DOHH2 (cell line): ENCODE results near the gene DNA2.
A peak's percentile ranks its signal among the peaks of the same experiment; 100 is the strongest.

Experiments used
- H3F3A ChIP-seq: fragments of 200-600 bp; sonication (generic), shearing (Covaris generic); 2 replicates; pipeline ENCODE4 v1.6.0; 2016; ENCODE audit warnings: antibody characterized with exemption, mild to moderate bottlenecking; ENCODE audit not compliant: control insufficient read depth, insufficient read depth
- H3K27ac ChIP-seq: fragments of 200-600 bp; sonication (generic); 2 replicates; pipeline ENCODE4 v1.5.1; 2014; ENCODE audit warnings: low read depth, mild to moderate bottlenecking, low read length, moderate library complexity
- H3K27me3 ChIP-seq: fragments of 200-600 bp; sonication (generic); 2 replicates; pipeline ENCODE4 v1.6.1; 2014; ENCODE audit warnings: mild to moderate bottlenecking, low read length, mixed read lengths; ENCODE audit not compliant: control insufficient read depth
- H3K36me3 ChIP-seq: fragments of 200-600 bp; sonication (generic); 2 replicates; pipeline ENCODE4 v1.6.1; 2014; ENCODE audit warnings: mild to moderate bottlenecking, low read length, moderate library complexity, mixed read lengths; ENCODE audit not compliant: control insufficient read depth
- H3K4me1 ChIP-seq: fragments of 200-600 bp; sonication (generic); 2 replicates; pipeline ENCODE4 v1.6.1; 2014; ENCODE audit warnings: mild to moderate bottlenecking, low read length, mixed read lengths; ENCODE audit not compliant: control insufficient read depth
- H3K4me2 ChIP-seq: fragments of 200-600 bp; sonication (generic); 2 replicates; pipeline ENCODE4 v1.6.0; 2014; ENCODE audit warnings: mild to moderate bottlenecking, low read length, moderate library complexity
- H3K4me3 ChIP-seq: fragments of 200-600 bp; sonication (generic); 2 replicates; pipeline ENCODE4 v1.5.1; 2014; ENCODE audit warnings: mild to moderate bottlenecking, low read length, mixed read lengths
- H3K79me2 ChIP-seq: fragments of 200-600 bp; sonication (generic); 2 replicates; pipeline ENCODE4 v1.6.1; 2014; ENCODE audit warnings: mild to moderate bottlenecking, low read length, mixed read lengths; ENCODE audit not compliant: control insufficient read depth
- H3K9me2 ChIP-seq: fragments of 200-600 bp; sonication (generic); replicated peaks from 2 replicates; pipeline ENCODE4 v1.6.1; 2014; ENCODE audit warnings: mild to moderate bottlenecking, low read length, mixed read lengths; ENCODE audit not compliant: control insufficient read depth
- H3K9me3 ChIP-seq: fragments of 200-600 bp; sonication (generic); 2 replicates; pipeline ENCODE4 v1.6.1; 2014; ENCODE audit warnings: antibody characterized with exemption, low read length, mixed read lengths; ENCODE audit not compliant: control insufficient read depth, insufficient read depth
- H4K20me1 ChIP-seq: fragments of 200-600 bp; sonication (generic); 2 replicates; pipeline ENCODE4 v1.6.0; 2014; ENCODE audit warnings: low read depth, mild to moderate bottlenecking, antibody characterized with exemption, low read length, moderate library complexity; ENCODE audit not compliant: control insufficient read depth, insufficient read depth
- EZH2phosphoT487 ChIP-seq: fragments of 200-600 bp; sonication (generic); IDR thresholded peaks from 2 replicates; pipeline ENCODE4 v1.6.1; 2017; ENCODE audit warnings: borderline replicate concordance, mild to moderate bottlenecking, antibody characterized with exemption, low read length, moderate library complexity, mixed read lengths
- TF ChIP-seq, protein P1 (sequence below): fragments of 200-600 bp; sonication (generic); IDR thresholded peaks from one replicate; pipeline ENCODE4 v1.5.1; 2014; ENCODE audit warnings: antibody characterized with exemption, mild to moderate bottlenecking, low read depth, low read length; ENCODE audit not compliant: poor library complexity, severe bottlenecking

Gene DNA2

GRCh38 chr10:68419376-68419775 lies 52.4 kb downstream of the DNA2 start:
- Histone ChIP-seq H3K4me2 (no peak overlapping the region), H3K27ac (no peak overlapping the region), H3K9me2 (no peaks in the 10 kb centered on the region), H3K27me3 (no peaks in the 10 kb centered on the region), H3K9me3 (no peaks in the 10 kb centered on the region), H3K4me3 (no peak overlapping the region), H3K4me1 (no peaks in the 10 kb centered on the region), H3K36me3 (peaks cover 89% of the 10 kb centered on the region), H3F3A (peaks cover 4% of the 10 kb centered on the region), H4K20me1 (no peaks in the 10 kb centered on the region), H3K79me2 (peaks cover under 1% of the 10 kb centered on the region)
- TF ChIP-seq, protein P1, sequence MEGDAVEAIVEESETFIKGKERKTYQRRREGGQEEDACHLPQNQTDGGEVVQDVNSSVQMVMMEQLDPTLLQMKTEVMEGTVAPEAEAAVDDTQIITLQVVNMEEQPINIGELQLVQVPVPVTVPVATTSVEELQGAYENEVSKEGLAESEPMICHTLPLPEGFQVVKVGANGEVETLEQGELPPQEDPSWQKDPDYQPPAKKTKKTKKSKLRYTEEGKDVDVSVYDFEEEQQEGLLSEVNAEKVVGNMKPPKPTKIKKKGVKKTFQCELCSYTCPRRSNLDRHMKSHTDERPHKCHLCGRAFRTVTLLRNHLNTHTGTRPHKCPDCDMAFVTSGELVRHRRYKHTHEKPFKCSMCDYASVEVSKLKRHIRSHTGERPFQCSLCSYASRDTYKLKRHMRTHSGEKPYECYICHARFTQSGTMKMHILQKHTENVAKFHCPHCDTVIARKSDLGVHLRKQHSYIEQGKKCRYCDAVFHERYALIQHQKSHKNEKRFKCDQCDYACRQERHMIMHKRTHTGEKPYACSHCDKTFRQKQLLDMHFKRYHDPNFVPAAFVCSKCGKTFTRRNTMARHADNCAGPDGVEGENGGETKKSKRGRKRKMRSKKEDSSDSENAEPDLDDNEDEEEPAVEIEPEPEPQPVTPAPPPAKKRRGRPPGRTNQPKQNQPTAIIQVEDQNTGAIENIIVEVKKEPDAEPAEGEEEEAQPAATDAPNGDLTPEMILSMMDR = no peak
- no peak for TF ChIP-seq EZH2phosphoT487

DNA sequence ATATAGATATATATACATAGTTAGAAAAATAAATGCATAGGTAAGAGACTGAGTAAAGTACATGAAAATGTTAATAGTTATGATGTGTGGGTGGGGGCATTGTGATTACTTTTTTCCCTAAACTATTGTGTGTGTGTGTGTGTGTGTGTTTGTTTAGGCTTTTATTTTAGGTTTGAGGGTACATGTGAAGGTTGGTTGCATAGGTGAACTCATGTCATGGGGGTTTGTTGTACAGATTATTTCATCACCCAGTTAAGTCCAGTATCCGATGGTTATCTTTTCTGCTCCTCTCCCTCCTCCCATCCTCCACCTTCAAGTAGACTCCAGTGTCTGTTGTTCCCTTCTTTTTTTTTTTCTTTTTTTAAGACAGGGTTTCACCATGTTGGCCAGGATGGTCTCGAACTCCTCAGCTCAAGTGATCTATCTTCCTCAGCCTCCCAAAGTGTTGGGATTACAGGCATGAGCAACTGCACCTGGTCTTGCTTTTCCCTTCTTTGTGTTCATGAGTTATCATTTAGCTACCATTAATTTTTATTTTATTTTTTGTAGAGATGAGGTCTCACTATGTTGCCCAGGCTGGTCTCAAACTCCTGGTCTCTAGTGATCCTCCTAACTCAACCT lies 62.8 kb downstream of the DNA2 start:
- Histone ChIP-seq H3F3A (peaks cover 27% of the 10 kb centered on the region), H3K27ac (no peak overlapping the region)
- no peak for TF ChIP-seq EZH2phosphoT487
- TF ChIP-seq, protein P1 = no peak

GRCh38 chr10:68406815-68407548 lies 64.8 kb downstream of the DNA2 start, which contains the start of gene RUFY2:
Gene RUFY2, minus strand, starts transcription at chr10:68407277. Its CDS starts 88 bp downstream, at chr10:68407189.
- peaks cover 35% of the 10 kb centered on the region for H3K79me2 ChIP-seq
- H3K9me3 ChIP-seq = no peaks in the 10 kb centered on the region
- no peaks in the 10 kb centered on the region for H4K20me1 ChIP-seq
- H3K4me3 ChIP-seq = peak within 1 kb of the TSS; percentile 93
- no peaks in the 10 kb centered on the region for H3K27me3 ChIP-seq
- H3F3A ChIP-seq = peaks cover 22% of the 10 kb centered on the region
- no peak for TF ChIP-seq EZH2phosphoT487
- TF ChIP-seq, protein P1 = peak; percentile 26
- H3K4me2 ChIP-seq = peak within 1 kb of the TSS; percentile 79
- H3K27ac ChIP-seq = peak within 1 kb of the TSS; percentile 32; the same call in 1 of the 2 replicates
- no peaks in the 10 kb centered on the region for H3K9me2 ChIP-seq
- H3K4me1 ChIP-seq = peaks cover 17% of the 10 kb centered on the region
- peaks cover 3% of the 10 kb centered on the region; the same call in 1 of the 2 replicates for H3K36me3 ChIP-seq

More for the DNA sequence above, 62.8 kb downstream of the DNA2 start:
- H3K9me3 ChIP-seq = no peaks in the 10 kb centered on the region
- H3K9me2 ChIP-seq = no peaks in the 10 kb centered on the region
- no peak overlapping the region for H3K4me2 ChIP-seq
- no peak overlapping the region for H3K4me3 ChIP-seq
- no peaks in the 10 kb centered on the region for H3K27me3 ChIP-seq
- peaks cover 26% of the 10 kb centered on the region for H3K79me2 ChIP-seq
- H3K36me3 ChIP-seq = peaks cover 3% of the 10 kb centered on the region; the same call in 1 of the 2 replicates
- no peaks in the 10 kb centered on the region for H4K20me1 ChIP-seq
- H3K4me1 ChIP-seq = peaks cover 17% of the 10 kb centered on the region
